SH-SY5Y (cell line): Measurements from ENCODE around the gene PRSS21.

Experiments
- GATA2 ChIP-seq: IDR thresholded peaks from 2 replicates; pipeline ENCODE4 v1.6.1; 2011; ENCODE audit warnings: mild to moderate bottlenecking, low read depth, low read length
- GATA3 ChIP-seq: IDR thresholded peaks from 2 replicates; pipeline ENCODE4 v1.6.1; 2011; ENCODE audit warnings: low read depth, mild to moderate bottlenecking, low read length, moderate library complexity

- TF ChIP-seq GATA3 (no peak), GATA2 (no peak)
Measured at GRCh38 chr16:2858245-2859025, 41.4 kb downstream of the PRSS21 start.
